ENCODE data around the gene PWWP2B. TPM values are rescaled to one million over a fixed set of nuclear protein-coding genes. Genes with fewer than 3 reads are reported as not detected.

Gene PWWP2B
- total and polyA plus RNA-seq, 2 experiments from 2014 or later, result 2.3 to 12.8 TPM

DNA sequence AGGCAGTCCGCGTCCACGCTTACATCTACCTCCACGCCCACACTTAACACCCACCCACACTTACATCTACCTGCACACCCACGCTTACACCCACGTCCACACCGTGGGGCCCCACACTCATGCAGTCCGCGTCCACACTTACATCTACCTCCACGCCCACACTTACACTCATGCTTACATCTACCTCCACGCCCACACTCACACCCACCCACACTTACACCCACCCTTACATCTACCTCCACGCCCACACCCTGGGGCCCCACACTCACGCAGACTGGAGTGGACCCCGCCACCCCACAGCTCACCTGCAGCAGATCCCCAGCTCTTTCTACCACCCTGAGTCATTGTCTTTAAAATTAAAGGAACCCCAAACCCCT is 32.4 kb upstream of the PWWP2B start:
- H3K4me1 ChIP-seq (ENCODE audit: insufficient read depth), result no peaks in the 10 kb centered on the region
- H4K20me1 ChIP-seq (replicated peaks; ENCODE audit: insufficient read depth), result no peaks in the 10 kb centered on the region
- H3K27me3 ChIP-seq (ENCODE audit: insufficient read depth), result no peaks in the 10 kb centered on the region
- H3K36me3 ChIP-seq (ENCODE audit: insufficient read depth), result no peaks in the 10 kb centered on the region
- no peak overlapping the region for H3K4me3 Mint-ChIP-seq
- H3K27ac ChIP-seq (ENCODE audit: low read depth), result no peak overlapping the region
- no peaks in the 10 kb centered on the region for H3K9me2 ChIP-seq (ENCODE audit: insufficient read depth)
- H3K27me3 Mint-ChIP-seq (ENCODE audit: insufficient read depth, low read depth, poor library complexity), result peaks cover 9% of the 10 kb centered on the region
- H2AFZ ChIP-seq, result no peak overlapping the region
- peaks cover 17% of the 10 kb centered on the region for H3K4me1 Mint-ChIP-seq
- H3K27ac Mint-ChIP-seq, result no peak overlapping the region
- TF ChIP-seq EZH2 (IDR thresholded peaks at IDR 0.05; ENCODE audit: low read depth, unreplicated experiment) (no peak), EZH2phosphoT487 (IDR thresholded peaks at IDR 0.05; ENCODE audit: unreplicated experiment) (no peak), STAT1 (IDR thresholded peaks at IDR 0.05; ENCODE audit: unreplicated experiment) (no peak), CREB1 (CRISPR knock-in tag; IDR thresholded peaks at IDR 0.05; ENCODE audit: low read depth) (no peak), ZNF114 (CRISPR knock-in tag; IDR thresholded peaks at IDR 0.05) (no peak), NANOG (IDR thresholded peaks at IDR 0.05; ENCODE audit: borderline replicate concordance) (no peak), POLR2AphosphoS5 (IDR thresholded peaks at IDR 0.05; ENCODE audit: low read depth) (no peak), JUNB (IDR thresholded peaks at IDR 0.05; ENCODE audit: unreplicated experiment) (no peak), ZNF331 (CRISPR knock-in tag; IDR thresholded peaks at IDR 0.05; ENCODE audit: low read depth) (no peak)
- TF ChIP-seq, protein P1, sequence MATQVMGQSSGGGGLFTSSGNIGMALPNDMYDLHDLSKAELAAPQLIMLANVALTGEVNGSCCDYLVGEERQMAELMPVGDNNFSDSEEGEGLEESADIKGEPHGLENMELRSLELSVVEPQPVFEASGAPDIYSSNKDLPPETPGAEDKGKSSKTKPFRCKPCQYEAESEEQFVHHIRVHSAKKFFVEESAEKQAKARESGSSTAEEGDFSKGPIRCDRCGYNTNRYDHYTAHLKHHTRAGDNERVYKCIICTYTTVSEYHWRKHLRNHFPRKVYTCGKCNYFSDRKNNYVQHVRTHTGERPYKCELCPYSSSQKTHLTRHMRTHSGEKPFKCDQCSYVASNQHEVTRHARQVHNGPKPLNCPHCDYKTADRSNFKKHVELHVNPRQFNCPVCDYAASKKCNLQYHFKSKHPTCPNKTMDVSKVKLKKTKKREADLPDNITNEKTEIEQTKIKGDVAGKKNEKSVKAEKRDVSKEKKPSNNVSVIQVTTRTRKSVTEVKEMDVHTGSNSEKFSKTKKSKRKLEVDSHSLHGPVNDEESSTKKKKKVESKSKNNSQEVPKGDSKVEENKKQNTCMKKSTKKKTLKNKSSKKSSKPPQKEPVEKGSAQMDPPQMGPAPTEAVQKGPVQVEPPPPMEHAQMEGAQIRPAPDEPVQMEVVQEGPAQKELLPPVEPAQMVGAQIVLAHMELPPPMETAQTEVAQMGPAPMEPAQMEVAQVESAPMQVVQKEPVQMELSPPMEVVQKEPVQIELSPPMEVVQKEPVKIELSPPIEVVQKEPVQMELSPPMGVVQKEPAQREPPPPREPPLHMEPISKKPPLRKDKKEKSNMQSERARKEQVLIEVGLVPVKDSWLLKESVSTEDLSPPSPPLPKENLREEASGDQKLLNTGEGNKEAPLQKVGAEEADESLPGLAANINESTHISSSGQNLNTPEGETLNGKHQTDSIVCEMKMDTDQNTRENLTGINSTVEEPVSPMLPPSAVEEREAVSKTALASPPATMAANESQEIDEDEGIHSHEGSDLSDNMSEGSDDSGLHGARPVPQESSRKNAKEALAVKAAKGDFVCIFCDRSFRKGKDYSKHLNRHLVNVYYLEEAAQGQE (IDR thresholded peaks at IDR 0.05; ENCODE audit: unreplicated experiment), result no peak
- TF ChIP-seq, protein P2, sequence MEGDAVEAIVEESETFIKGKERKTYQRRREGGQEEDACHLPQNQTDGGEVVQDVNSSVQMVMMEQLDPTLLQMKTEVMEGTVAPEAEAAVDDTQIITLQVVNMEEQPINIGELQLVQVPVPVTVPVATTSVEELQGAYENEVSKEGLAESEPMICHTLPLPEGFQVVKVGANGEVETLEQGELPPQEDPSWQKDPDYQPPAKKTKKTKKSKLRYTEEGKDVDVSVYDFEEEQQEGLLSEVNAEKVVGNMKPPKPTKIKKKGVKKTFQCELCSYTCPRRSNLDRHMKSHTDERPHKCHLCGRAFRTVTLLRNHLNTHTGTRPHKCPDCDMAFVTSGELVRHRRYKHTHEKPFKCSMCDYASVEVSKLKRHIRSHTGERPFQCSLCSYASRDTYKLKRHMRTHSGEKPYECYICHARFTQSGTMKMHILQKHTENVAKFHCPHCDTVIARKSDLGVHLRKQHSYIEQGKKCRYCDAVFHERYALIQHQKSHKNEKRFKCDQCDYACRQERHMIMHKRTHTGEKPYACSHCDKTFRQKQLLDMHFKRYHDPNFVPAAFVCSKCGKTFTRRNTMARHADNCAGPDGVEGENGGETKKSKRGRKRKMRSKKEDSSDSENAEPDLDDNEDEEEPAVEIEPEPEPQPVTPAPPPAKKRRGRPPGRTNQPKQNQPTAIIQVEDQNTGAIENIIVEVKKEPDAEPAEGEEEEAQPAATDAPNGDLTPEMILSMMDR (conservative IDR thresholded peaks at IDR 0.05; ENCODE audit: low read depth in 2 of 2), result no peak
- TF ChIP-seq, protein P3, sequence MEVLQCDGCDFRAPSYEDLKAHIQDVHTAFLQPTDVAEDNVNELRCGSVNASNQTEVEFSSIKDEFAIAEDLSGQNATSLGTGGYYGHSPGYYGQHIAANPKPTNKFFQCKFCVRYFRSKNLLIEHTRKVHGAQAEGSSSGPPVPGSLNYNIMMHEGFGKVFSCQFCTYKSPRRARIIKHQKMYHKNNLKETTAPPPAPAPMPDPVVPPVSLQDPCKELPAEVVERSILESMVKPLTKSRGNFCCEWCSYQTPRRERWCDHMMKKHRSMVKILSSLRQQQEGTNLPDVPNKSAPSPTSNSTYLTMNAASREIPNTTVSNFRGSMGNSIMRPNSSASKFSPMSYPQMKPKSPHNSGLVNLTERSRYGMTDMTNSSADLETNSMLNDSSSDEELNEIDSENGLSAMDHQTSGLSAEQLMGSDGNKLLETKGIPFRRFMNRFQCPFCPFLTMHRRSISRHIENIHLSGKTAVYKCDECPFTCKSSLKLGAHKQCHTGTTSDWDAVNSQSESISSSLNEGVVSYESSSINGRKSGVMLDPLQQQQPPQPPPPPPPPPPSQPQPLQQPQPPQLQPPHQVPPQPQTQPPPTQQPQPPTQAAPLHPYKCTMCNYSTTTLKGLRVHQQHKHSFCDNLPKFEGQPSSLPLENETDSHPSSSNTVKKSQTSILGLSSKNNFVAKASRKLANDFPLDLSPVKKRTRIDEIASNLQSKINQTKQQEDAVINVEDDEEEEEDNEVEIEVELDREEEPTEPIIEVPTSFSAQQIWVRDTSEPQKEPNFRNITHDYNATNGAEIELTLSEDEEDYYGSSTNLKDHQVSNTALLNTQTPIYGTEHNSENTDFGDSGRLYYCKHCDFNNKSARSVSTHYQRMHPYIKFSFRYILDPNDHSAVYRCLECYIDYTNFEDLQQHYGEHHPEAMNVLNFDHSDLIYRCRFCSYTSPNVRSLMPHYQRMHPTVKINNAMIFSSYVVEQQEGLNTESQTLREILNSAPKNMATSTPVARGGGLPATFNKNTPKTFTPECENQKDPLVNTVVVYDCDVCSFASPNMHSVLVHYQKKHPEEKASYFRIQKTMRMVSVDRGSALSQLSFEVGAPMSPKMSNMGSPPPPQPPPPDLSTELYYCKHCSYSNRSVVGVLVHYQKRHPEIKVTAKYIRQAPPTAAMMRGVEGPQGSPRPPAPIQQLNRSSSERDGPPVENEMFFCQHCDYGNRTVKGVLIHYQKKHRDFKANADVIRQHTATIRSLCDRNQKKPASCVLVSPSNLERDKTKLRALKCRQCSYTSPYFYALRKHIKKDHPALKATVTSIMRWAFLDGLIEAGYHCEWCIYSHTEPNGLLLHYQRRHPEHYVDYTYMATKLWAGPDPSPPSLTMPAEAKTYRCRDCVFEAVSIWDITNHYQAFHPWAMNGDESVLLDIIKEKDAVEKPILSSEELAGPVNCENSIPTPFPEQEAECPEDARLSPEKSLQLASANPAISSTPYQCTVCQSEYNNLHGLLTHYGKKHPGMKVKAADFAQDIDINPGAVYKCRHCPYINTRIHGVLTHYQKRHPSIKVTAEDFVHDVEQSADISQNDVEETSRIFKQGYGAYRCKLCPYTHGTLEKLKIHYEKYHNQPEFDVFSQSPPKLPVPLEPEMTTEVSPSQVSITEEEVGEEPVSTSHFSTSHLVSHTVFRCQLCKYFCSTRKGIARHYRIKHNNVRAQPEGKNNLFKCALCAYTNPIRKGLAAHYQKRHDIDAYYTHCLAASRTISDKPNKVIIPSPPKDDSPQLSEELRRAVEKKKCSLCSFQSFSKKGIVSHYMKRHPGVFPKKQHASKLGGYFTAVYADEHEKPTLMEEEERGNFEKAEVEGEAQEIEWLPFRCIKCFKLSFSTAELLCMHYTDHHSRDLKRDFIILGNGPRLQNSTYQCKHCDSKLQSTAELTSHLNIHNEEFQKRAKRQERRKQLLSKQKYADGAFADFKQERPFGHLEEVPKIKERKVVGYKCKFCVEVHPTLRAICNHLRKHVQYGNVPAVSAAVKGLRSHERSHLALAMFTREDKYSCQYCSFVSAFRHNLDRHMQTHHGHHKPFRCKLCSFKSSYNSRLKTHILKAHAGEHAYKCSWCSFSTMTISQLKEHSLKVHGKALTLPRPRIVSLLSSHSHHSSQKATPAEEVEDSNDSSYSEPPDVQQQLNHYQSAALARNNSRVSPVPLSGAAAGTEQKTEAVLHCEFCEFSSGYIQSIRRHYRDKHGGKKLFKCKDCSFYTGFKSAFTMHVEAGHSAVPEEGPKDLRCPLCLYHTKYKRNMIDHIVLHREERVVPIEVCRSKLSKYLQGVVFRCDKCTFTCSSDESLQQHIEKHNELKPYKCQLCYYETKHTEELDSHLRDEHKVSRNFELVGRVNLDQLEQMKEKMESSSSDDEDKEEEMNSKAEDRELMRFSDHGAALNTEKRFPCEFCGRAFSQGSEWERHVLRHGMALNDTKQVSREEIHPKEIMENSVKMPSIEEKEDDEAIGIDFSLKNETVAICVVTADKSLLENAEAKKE (CRISPR knock-in tag; IDR thresholded peaks at IDR 0.05), result no peak
- TF ChIP-seq, protein P4, sequence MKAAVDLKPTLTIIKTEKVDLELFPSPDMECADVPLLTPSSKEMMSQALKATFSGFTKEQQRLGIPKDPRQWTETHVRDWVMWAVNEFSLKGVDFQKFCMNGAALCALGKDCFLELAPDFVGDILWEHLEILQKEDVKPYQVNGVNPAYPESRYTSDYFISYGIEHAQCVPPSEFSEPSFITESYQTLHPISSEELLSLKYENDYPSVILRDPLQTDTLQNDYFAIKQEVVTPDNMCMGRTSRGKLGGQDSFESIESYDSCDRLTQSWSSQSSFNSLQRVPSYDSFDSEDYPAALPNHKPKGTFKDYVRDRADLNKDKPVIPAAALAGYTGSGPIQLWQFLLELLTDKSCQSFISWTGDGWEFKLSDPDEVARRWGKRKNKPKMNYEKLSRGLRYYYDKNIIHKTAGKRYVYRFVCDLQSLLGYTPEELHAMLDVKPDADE (IDR thresholded peaks at IDR 0.05), result no peak
- ATAC-seq, result no peak
- H3K79me2 ChIP-seq (replicated peaks; ENCODE audit: insufficient read depth), result no peaks in the 10 kb centered on the region
- H3K4me3 ChIP-seq, result no peak overlapping the region
- no peaks in the 10 kb centered on the region for H3K9me3 Mint-ChIP-seq
- H3K36me3 Mint-ChIP-seq (ENCODE audit: low read depth), result no peaks in the 10 kb centered on the region
- H3K4me2 ChIP-seq, result no peak overlapping the region
- H3F3A ChIP-seq (replicated peaks; ENCODE audit: low read depth), result 0 out of 2 replicates have a peak, but pooled peaks cover 3% of the 10 kb centered on the region
- no peak for DNase-seq (ENCODE audit: low spot score)
